HepG2 (cell line): ENCODE data around the gene PPOX. TPM values are rescaled to one million over a fixed set of nuclear protein-coding genes. Genes with fewer than 3 reads are reported as not detected.

Source experiments
- ATAC-seq: fragments of 200-7000 bp; cut with Tn5 transposase; 3 replicates; pipeline ENCODE4 v1.9.1; 2020; ENCODE audit warnings: mild to moderate bottlenecking, moderate library complexity
- BruUV-seq: library from RNA; stranded (reverse); fragments of 400-500 nt; replicated peaks from 2 replicates; lab custom pipeline; 2021; lab: Mats Ljungman, UMichigan
- CTCF ChIA-PET: fragments of 300-600 bp; formaldehyde crosslinking; extraction: SDS; loops from one replicate; lab custom pipeline; 2021; ENCODE audit warnings: low total read pairs, inconsistent platforms, low intra/inter-chr PET ratio; lab: Yijun Ruan, JAX
- POLR2A ChIA-PET: fragments of 350-600 bp; sonication (Branson Sonifier 250); formaldehyde crosslinking; loops from one replicate; lab custom pipeline; 2020; ENCODE audit warnings: antibody characterized with exemption, inconsistent platforms; lab: Yijun Ruan, JAX
- DNase-seq: peaks from one replicate; pipeline ENCODE4 v3.0.0-alpha.2; 2015; ENCODE audit warnings: low spot score
- FAIRE-seq: peaks from 3 replicates; lab custom pipeline; 2011; peaks lifted over from hg19 to GRCh38; lab: Jason Lieb, UNC
- H2AFZ ChIP-seq: one replicate; pipeline ENCODE4 v1.6.1; 2011; ENCODE audit warnings: low read length, inconsistent platforms
- H3K27ac ChIP-seq: fragments of 300-600 bp; 3 replicates; pipeline ENCODE4 v1.8.0; 2011; ENCODE audit warnings: mixed run types, mild to moderate bottlenecking, mixed read lengths, low read length, inconsistent platforms; ENCODE audit not compliant: insufficient read depth; ENCODE audit errors: extremely low read length
- H3K27me3 ChIP-seq, 2 experiments: fragments of 200-600 bp in 1 of 2; 2 replicates in 1 of 2; 3 replicates in 1 of 2; pipeline versions ENCODE4 v1.6.0 to v1.8.0; 2011; ENCODE audit warnings: low read length in 2 of 2, mild to moderate bottlenecking in 2 of 2, moderate library complexity in 2 of 2, inconsistent platforms in 1 of 2; ENCODE audit not compliant: insufficient read depth in 2 of 2, control insufficient read depth in 1 of 2
- H3K36me3 ChIP-seq, 2 experiments: fragments of 200-600 bp in 1 of 2; replicated peaks in 1 of 2; 2 replicates in 1 of 2; 3 replicates in 1 of 2; pipeline versions ENCODE4 v1.5.1 to v1.8.0; 2011; ENCODE audit warnings: low read length in 2 of 2, inconsistent platforms in 1 of 2; ENCODE audit not compliant: insufficient read depth in 2 of 2, control insufficient read depth in 1 of 2
- H3K4me1 ChIP-seq: 2 replicates; pipeline ENCODE4 v1.5.1; 2012; ENCODE audit warnings: low read length, inconsistent platforms; ENCODE audit not compliant: insufficient read depth
- H3K4me2 ChIP-seq: 2 replicates; pipeline ENCODE4 v1.6.0; 2011; ENCODE audit warnings: low read depth, low read length, inconsistent platforms
- H3K4me3 ChIP-seq, 3 experiments: fragments of 200-600 bp in 1 of 3; sonication (generic), shearing (Covaris generic) in 1 of 3; replicated peaks in 1 of 3; 2 replicates each; pipeline ENCODE4 v1.5.1; 2011 to 2016; ENCODE audit warnings: low read length in 3 of 3, inconsistent platforms in 2 of 3, low read depth in 2 of 3, mild to moderate bottlenecking in 2 of 3, control low read depth in 1 of 3, mixed read lengths in 1 of 3; ENCODE audit not compliant: insufficient read depth in 1 of 3
- H3K79me2 ChIP-seq: one replicate; pipeline ENCODE4 v1.6.1; 2011; ENCODE audit warnings: low read length, inconsistent platforms; ENCODE audit not compliant: insufficient read depth
- H3K9ac ChIP-seq: 2 replicates; pipeline ENCODE4 v1.6.0; 2011; ENCODE audit warnings: mild to moderate bottlenecking, low read depth, low read length, inconsistent platforms; ENCODE audit not compliant: insufficient read depth
- H3K9me3 ChIP-seq: 2 replicates; pipeline ENCODE4 v1.5.1; 2012; ENCODE audit warnings: mild to moderate bottlenecking, low read length
- H4K20me1 ChIP-seq: 2 replicates; pipeline ENCODE4 v1.6.0; 2011; ENCODE audit warnings: inconsistent platforms, mild to moderate bottlenecking, low read length, moderate library complexity; ENCODE audit not compliant: insufficient read depth
- MXD4 ChIP-seq: IDR thresholded peaks from 2 replicates; pipeline ENCODE4 v1.6.1; 2016; ENCODE audit warnings: mild to moderate bottlenecking, missing biosample characterization, missing genetic modification reagents
- STAT5B ChIP-seq: sonication (generic); formaldehyde crosslinking; IDR thresholded peaks from 2 replicates; pipeline ENCODE4 v1.4.0; 2020; ENCODE audit warnings: missing genetic modification reagents
- ZNF816 ChIP-seq: sonication (generic); formaldehyde crosslinking; IDR thresholded peaks from 2 replicates; pipeline ENCODE4 v1.8.0; 2022; ENCODE audit warnings: missing genetic modification reagents, mild to moderate bottlenecking, borderline replicate concordance
- whole genome bisulfite sequencing: methylation state at CpG from one replicate; pipeline ENCODE4 v1.1.6; 2017; ENCODE audit warnings: low lambda C conversion rate; 5-methylcytosine and 5-hydroxymethylcytosine counted together
- in situ Hi-C: cut with HindIII; loops from 2 replicates; pipeline ENCODE4 v1.10.0; 2017; ENCODE audit warnings: low pct_unique_long_range_greater_than_20kb; ENCODE audit not compliant: extremely low pct_ligation_motif_present
- intact Hi-C: fragments of 100-400 bp; cut with micrococcal nuclease; formaldehyde crosslinking; loops from one replicate; pipeline ENCODE4 v1.10.0; 2022; ENCODE audit not compliant: unreplicated experiment
- polyA plus RNA-seq, 8 experiments: library from polyadenylated mRNA; depleted of rRNA in 3 of 8; stranded (reverse) in 7 of 8; unstranded in 1 of 8; fragments of >200 nt; fragmentation: Illumina TruSeq in 4 of 8; extraction: Trizol in 4 of 8; gene quantifications; 2 replicates each; pipeline versions ENCODE4 v1.2.1 to v1.2.3, GENCODE V29; 2011 to 2016; ENCODE audit warnings: low read depth in 4 of 8, missing spikeins in 1 of 8, mixed read lengths in 1 of 8; ENCODE audit not compliant: insufficient read depth in 1 of 8
- total RNA-seq, 5 experiments: library from RNA; depleted of rRNA; stranded (reverse); fragments of >200 nt; fragmentation: Illumina TruSeq; extraction: Trizol; gene quantifications; 2 replicates each; pipeline ENCODE4 v1.2.3, GENCODE V29; 2016; ENCODE audit warnings: low read depth in 1 of 5
- TF ChIP-seq, protein P1 (sequence below): sonication (generic); formaldehyde crosslinking; conservative IDR thresholded peaks from 2 replicates; pipeline ENCODE4 v1.4.0; 2020; ENCODE audit warnings: mild to moderate bottlenecking, missing genetic modification reagents, moderate library complexity

Gene PPOX
- total and polyA plus RNA-seq, 2 of the 13 experiments (the other 11 are each of a cell fraction or from before 2014, with no cell fraction given) = 15.5 to 27.7 TPM

DNA sequence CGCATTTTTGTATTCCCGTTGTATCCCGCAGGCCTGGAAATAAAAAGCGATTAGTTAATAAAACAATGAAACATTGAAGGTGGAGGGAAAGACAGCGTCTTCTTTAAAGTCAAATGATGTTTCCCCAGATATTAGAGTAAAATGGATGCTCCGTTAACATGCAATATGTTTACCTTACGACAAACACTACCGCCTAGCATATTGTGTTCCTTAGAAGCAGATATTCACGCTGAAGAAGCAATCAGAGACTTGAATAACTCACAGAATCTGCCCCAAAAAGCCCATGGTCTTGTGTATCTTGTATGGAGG is 11.7 kb downstream of the PPOX start (continued):
- TF ChIP-seq MXD4 = no peak

DNA sequence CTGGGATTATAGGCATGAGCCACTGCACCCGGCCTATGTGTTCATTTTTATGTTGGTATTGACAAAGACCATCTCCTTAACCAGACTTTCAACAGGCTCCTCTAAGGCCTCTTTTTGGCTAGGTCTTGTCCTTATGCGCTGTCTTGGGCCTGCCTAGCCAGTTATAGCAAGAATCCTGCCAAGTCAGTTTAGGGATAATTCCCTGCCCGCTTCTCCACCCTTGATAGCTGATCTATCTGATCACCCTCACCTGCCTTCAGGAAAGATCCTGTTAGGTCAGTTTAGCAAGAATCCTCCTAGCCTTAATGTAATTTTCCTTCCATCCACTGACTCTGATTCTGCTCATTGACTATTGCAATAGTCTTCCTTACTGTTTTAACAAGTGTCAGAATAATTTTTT is 13.5 kb downstream of the PPOX start:
- FAIRE-seq (no peak), DNase-seq (no peak), ATAC-seq (no peak)
- H3K79me2 ChIP-seq = peaks cover 10% of the 10 kb centered on the region
- H3K9ac ChIP-seq = no peak overlapping the region
- peaks cover 19% of the 10 kb centered on the region for H3K4me1 ChIP-seq
- no peaks in the 10 kb centered on the region for H3K9me3 ChIP-seq
- CTCF ChIA-PET = no interaction called here
- no peaks in the 10 kb centered on the region for H4K20me1 ChIP-seq
- intact Hi-C loops = no loop called here
- 73% methylated on average over 3 of the region's 3 CpGs for WGBS
- peaks cover 2 to 5% of the 10 kb centered on the region in 2 experiments; a peak in 4 of 5 replicates for H3K36me3 ChIP-seq
- no peak overlapping the region for H3K4me3 ChIP-seq
- H3K27me3 ChIP-seq = no peaks in the 10 kb centered on the region; a peak in 1 of 5 replicates
- no TSS peak for BruUV-seq
- in situ Hi-C loops = no loop called here
- no peak overlapping the region for H3K4me2 ChIP-seq
- POLR2A ChIA-PET = no interaction called here
- no peak overlapping the region for H2AFZ ChIP-seq
- no peak overlapping the region for H3K27ac ChIP-seq
- no peak for TF ChIP-seq STAT5B
- TF ChIP-seq, protein P1, sequence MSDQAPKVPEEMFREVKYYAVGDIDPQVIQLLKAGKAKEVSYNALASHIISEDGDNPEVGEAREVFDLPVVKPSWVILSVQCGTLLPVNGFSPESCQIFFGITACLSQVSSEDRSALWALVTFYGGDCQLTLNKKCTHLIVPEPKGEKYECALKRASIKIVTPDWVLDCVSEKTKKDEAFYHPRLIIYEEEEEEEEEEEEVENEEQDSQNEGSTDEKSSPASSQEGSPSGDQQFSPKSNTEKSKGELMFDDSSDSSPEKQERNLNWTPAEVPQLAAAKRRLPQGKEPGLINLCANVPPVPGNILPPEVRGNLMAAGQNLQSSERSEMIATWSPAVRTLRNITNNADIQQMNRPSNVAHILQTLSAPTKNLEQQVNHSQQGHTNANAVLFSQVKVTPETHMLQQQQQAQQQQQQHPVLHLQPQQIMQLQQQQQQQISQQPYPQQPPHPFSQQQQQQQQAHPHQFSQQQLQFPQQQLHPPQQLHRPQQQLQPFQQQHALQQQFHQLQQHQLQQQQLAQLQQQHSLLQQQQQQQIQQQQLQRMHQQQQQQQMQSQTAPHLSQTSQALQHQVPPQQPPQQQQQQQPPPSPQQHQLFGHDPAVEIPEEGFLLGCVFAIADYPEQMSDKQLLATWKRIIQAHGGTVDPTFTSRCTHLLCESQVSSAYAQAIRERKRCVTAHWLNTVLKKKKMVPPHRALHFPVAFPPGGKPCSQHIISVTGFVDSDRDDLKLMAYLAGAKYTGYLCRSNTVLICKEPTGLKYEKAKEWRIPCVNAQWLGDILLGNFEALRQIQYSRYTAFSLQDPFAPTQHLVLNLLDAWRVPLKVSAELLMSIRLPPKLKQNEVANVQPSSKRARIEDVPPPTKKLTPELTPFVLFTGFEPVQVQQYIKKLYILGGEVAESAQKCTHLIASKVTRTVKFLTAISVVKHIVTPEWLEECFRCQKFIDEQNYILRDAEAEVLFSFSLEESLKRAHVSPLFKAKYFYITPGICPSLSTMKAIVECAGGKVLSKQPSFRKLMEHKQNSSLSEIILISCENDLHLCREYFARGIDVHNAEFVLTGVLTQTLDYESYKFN (CRISPR knock-in tag) = no peak
- no peak for TF ChIP-seq ZNF816 (CRISPR knock-in tag)
